AG08395 (cell line): ENCODE results near the gene MYO3B.
"Not testable (repeated sequence)": the region's sequence is repeated elsewhere in the genome, so short reads cannot be mapped to it uniquely, and the experiment has no call there.

Experiments
- DNase-seq: peaks from one replicate; pipeline ENCODE4 v3.0.0; 2012; ENCODE audit warnings: mixed read lengths, low spot score

The MYO3B gene

DNA sequence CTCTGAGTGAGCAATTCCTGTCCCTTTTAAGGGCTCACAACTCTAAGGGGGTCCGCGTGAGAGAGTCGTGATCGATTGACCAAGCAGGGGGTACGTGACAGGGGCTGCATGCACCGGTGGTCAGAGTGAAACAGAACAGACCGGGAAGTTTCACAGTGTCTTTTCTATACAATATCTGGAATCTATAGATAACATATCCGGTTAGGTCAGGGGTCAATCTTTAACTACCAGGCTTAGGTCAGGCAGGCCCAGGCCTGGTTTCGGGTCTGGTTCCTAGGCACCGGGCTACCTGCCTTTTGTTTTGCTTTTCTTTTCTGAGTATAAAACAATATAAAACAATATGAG lies 35.3 kb downstream of the MYO3B start:
- DNase-seq = not testable (repeated sequence)

DNA sequence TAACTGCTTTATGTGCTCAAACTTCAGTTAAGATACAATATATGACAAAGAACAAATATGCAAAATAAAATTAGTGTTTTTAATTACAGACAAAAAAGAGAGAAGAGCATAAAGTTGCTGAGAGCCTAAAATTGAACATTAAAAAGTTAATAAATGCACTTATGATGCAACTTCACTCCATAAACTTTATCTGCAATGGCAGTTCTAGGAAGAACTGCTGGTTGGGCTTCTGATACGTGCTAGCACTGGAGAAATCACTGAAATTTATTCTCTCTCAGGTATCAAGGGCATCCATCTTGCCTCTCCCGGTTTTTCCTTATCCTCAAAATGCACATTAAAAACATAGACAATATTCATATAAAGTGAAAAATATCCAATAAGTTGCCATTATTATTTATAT lies 35.7 kb downstream of the MYO3B start:
- no peak for DNase-seq

DNA sequence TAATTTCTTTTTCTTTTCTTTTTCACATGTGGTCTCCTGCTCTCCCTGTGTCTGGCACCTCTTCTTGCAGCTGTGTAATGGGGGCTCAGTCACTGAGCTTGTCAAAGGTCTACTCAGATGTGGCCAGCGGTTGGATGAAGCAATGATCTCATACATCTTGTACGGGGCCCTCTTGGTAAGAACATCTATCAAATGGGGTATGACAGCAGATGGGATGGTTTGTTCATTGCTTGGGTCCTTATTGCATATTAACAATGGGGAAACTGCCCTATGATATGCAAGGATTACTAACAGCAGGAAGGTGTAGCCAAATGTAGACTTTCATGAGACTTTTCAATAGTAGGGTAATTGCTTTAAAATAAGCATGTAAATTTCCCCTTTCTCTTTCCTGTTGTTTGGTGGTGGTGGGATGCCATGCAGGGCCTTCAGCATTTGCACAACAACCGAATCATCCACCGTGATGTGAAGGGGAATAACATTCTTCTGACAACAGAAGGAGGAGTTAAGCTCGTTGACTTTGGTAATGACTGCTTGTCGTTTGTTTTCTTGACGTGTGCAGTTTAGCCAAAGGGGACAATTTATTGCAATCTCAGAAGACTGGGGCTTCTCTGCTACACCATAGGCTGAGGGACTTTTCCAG lies 36.5 kb downstream of the MYO3B start:
- no peak for DNase-seq

DNA sequence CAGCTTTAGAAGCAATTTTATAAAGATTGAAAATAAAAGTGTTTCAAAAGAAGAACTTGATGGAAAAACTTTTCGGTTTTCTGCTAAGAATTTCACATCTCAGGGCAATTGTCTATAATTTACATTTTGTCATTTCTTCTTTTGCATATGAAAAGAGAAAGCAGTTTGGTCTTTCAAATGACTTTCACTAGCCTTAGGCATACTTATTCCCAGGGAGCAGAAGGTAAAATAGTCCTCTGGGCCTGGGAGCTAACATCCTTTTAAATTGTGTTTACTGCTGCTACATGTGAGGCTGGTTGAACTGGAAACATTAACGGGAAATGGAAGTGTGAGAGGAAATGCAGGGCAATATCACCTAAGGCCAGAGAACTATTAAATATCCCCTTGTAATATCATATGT lies 37.1 kb downstream of the MYO3B start:
- no peak for DNase-seq

DNA sequence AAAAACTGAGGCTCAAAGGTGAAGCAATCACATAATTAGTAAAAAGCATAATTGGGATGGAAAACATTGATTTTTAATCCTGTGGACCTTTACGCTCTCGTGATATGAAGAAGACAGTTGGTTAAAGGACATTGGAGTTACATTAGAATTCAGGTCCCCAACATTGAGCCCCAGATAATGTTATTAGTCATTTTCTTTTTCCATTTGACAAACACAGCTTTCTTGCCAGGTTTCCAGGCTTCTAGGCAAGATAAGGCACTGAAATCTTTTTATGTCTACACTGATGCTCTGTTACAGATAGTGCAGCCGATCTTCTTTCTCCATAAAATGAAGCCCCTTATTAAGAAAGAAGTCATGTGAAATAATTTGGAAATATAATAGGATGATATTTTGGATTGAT lies 38.5 kb downstream of the MYO3B start:
- no peak for DNase-seq

DNA sequence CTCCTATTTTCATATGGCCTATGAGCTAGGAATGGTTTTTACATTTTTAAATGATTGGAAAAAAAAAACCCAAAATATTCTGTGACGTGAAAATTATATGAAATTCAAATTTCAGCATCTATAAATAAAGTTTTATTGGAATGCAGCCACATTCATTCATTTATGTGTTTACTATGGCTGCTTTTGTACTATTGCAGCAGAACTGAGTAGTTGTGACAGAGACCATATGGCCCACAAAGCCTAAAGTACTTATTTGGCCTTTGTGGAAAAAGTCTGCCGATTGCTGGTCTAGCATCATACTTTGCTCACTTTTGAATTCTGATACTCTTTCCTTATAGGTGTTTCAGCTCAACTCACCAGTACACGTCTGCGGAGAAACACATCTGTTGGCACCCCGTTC lies 39.0 kb downstream of the MYO3B start:
- no peak for DNase-seq

DNA sequence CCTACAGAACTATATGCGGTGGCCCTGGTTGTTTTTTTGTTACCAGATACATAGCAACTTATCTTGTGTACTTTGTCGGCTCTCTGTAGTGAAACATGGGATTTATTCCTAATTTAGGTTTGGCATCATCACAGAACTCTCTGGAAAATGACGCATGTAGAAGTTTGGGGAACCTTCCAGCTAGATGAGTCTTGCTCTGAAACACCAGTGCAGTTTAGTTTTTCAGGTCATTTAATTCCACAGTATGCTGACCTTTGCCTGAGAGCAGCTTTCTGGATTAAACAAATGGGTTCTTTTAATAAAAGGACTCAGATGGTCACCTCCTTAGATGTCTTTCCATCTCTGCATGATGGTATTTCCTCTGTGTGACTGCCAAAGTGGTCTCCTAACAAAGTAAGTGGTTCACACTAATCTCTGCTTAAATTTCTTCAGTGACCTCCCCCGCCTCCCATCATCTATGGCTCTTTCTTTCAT lies 39.9 kb downstream of the MYO3B start:
- peak; percentile 27 for DNase-seq

DNA sequence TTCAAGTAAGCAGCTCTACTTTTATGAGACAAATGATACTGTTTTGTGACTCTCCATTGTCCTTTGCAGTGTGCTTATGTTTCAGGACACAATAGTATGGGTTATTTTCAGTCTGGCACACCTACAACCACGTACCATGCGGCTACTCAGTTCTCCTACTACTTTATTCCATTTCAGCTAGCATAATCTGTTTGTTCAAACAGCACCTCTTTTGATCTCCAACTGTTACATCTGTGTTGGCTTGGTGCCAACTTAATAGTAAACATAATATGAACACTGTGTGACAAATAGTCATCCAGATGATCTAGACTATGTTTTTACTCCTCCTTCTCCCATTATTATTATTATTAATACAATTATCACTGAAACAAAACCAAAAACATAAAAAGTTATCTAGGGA lies 40.5 kb downstream of the MYO3B start:
- no peak for DNase-seq

DNA sequence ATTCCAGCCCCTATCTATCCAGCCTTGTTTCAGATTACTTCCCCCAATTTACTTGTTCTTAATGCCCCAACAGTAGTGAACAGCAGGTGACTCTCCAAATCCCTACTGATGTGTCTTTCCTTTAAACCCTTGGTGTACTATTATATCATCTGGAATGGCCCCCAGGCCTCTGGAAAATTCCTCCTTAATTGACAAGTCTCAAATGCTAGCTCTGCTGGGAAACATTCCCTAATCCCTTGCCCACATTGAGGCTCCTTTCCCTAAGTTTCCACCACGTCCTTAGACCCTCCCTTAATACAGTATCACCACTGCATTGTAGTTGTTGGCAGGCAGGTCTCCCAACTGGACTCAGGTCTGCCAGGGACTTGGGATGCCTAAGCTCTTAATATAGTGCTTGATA lies 41.0 kb downstream of the MYO3B start:
- no peak for DNase-seq

DNA sequence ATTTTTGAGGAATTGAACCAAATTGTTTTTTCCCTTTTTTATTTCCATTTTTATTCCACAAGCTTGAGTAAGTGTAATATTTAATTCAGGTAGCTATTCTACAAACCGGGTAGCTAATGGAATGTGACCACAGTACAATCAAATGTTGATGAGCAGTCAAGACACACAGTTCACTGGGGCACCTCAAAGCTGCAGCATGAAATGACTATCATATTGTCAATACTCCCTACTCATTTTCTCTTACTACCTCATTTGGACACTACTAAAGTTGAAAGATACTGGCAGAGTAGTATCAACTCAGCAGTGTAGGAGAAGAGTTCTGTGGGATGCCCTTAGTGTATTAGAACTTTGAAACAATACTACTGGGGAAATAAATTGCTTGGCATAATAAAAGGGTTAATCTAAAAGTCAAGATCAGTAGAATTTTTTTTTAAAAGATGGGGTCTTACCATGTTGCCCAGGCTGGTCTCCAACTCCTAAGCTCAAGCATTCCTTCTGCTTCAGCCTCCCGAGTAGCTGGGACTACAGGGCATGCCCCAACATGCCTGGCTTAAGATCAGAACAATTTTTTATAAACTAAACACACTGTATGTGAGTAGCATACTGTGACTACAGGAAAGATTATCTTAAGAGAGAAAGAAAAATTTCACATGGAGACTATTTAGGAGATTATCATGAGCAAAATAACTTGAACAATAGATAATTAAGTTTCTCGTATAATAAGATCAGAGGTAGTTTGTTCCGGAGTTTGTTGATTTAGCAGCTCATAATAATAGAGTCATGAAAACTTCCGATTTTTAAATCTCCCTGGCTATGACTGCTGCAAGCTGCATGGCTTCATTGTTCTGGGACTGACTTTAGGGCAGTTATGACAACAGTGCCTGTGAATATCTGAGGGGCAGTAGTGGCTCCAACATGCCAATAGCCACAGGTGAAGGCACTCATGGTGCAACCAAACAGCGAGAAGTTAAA lies 43.7 kb downstream of the MYO3B start:
- no peak for DNase-seq

DNA sequence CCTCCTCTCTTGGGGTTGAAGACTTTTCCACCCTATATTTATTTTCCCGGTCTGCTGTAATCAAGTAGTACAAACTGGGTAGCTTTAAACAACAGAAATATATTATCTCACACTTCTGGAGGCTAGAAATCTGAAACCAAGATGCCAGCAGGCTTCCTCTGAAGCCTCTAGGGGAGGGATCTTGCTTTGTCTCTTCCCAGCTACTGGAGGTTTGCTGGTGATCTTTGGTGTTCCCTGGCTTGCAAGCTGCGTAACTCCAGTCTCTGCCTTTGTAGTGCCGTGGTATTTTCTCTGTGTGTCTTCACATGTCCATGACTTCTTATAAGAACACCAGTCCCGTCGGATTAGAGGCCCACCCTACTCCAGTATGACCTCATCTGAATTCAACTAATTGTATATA lies 44.4 kb downstream of the MYO3B start:
- no peak for DNase-seq

DNA sequence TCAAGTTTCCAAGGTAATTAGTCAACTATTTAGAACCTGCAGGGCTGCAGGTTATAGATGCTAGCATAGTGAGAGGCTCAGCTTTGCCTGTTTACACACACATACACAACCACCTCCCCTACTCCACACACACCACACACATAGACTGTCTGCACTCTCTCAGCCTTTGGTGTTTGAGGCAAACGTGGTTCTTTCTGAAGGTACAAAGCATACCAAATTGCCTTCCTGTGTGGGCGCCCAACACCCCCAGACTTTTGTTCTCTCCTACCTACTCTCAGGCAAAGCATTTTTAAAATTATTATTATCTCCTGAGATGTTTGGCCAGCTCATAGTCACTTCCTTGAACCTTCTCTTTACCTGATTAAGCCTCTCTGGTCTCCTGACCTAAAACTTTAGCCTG lies 44.9 kb downstream of the MYO3B start:
- DNase-seq = no peak

DNA sequence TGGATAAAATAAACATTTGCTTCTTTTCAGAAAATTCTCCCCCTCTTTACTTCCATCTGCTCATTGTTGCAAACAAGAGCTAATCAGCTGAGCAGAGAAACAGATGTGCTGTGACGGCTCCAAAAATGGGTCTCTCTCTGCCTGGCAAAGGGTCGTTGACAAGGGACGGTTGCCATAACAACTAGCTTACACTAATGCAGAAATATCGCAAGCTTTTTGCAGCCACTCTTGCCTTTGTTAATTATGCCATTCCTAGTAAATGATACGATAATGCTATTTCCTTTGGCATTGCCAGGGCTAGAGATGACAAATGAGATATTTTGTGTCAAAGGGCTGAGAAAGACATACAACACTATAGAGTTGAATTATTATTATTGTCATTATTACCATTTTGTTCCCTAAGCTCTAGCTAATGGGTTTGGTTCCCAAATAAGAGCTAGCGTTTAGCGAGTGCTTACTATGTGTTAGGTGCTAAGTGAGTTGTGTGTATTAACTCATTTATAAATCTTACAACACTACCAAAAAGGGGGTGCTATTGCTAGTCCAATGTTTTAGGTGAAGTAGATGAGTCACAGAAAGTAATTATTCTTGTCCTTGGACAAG lies 46.8 kb downstream of the MYO3B start:
- no peak for DNase-seq

DNA sequence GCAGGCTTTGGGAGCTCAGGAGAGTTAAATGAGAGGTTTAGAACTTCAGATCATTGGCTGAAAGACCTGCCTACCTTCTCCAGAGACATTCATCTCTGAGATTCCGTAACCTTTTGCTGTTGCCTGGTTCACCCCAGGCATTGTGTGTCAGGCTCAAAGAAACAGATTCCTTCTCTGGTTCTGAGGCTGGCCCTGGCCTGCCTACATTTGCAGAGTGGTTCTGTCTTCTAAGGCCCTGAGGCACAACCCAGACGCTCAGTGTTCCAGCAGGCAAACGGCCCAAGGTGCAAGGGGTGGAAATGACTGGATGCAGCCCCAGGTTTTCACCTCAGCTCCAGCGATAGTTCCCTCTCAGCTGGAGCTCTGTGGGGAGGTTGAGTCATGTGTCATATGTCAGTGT lies 48.3 kb downstream of the MYO3B start:
- DNase-seq = no peak

DNA sequence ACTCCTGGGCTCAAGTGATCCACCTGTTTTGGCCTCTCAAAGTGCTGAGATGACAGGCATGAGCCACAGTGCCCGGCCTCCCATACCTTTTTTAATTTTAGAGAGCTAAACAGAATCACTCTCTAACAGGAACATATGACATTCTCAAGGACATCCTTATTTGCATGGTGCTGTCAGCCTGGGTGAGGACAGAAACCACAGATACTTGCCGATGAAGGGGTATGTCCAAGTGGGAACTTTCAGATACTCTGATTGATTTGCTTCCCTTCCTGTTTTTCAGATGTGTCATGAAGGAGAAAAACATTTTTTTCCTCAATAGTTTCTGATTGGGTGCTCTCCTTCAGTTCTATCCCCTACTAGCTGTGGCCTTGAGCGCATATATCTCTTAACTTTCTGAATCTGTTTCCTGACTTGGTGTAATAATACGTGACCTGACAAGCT lies 49.6 kb downstream of the MYO3B start:
- DNase-seq = no peak

DNA sequence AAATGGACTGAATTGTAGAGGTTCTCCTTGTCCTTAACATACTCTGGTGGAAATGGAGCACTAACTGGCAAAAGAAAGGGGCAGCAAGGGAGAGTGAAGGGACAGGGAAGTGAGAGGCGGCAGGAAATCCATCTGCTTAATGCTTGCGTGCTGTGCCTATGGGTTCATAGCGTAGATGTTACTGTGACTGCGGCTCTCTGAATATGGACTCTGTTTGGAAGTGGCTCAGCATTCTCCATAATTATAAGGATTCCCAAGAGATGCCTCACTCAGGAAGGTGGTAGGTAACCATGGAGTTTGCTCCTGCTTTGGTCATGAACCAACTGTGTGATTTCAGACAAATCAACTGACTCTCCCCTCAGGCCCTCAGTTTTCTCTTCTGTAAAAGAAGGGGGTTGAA lies 50.0 kb downstream of the MYO3B start:
- no peak for DNase-seq

DNA sequence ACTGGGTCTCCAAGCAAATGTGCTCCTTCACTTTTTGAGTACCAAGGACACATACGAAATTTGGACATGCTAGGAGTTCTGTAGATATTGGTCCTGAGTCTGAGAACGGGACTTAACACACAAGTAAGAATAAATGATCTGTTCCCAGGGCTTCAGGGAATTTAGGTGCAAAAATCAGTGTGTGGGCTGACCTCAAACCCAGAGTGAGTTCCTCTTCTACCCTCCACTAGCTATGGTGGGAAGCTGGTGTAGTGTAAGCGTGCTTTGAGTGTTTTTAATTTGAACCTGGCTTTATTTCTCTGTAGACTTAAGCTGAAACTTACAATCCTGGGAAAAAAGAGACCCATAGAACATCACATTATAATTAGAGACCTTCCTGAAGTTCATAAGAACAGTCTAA lies 50.5 kb downstream of the MYO3B start:
- DNase-seq = no peak

DNA sequence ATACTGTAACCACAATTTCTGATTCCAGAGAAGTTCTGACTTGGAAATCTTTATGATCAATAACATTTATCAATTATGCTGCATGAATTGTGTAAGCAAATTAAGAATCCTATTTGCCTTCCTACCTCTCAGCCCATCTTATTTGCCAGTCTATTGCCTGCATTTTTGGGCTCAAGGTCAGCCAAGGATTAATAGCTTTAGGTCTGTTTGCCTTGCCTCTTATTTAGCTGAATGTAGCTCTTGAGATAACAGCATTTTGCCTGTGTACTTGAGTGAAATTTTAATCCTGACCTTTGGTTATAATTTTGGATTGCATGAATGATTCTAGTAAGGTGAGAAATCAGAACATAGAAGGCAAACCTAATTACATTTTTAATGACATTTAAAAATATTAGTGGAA lies 51.2 kb downstream of the MYO3B start:
- no peak for DNase-seq

DNA sequence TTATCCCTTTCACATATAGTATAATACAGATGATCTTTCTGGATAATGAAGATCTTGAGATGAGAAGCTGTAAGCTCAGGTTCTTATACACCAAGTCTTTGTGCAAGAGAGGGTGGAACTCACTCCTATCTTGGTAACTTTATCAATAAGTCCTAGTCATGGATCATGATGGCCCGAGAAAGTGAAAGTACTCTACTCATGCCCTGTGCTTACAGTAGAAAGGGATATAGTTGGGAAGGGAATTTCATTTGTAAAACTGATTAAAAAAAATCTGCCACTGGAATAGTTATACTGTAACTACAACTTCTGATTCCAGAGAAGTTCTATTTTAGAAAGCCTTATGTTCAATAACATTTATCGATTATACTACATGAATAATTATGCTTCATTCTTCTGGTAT lies 51.8 kb downstream of the MYO3B start:
- no peak for DNase-seq

DNA sequence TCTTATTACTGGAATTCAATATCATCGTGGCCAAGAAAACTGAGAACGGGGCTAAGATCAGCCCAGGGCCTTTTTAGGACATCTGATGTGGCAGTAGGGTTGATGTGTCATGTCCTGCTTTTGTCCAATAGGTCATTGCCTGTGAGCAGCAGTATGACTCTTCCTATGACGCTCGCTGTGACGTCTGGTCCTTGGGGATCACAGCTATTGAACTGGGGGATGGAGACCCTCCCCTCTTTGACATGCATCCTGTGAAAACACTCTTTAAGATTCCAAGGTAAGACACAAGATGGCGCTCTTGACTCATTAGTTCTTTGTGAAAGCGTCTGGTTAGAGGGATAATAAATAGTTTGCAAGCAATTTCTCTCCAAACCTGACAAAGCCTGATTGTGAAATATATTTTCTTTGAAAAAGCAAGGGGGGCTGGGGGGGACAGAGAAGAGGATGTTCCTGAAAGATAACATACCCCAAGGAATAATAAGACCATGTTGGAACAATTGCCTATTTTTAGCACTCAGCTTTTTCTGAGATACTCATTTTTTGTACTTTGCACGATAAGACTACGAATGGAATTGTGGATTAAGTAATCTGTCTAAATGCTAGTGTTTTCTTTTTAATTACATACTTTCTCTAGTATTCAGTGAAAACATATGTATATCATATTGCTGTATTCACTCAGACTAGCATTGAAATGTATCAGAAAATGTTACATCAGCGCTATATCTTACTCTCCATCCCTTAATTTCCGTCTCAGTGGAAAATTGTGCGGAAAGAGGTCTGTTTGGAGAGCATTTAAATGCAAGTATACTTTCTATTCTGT lies 58.1 kb downstream of the MYO3B start:
- peak; percentile 48 for DNase-seq

DNA sequence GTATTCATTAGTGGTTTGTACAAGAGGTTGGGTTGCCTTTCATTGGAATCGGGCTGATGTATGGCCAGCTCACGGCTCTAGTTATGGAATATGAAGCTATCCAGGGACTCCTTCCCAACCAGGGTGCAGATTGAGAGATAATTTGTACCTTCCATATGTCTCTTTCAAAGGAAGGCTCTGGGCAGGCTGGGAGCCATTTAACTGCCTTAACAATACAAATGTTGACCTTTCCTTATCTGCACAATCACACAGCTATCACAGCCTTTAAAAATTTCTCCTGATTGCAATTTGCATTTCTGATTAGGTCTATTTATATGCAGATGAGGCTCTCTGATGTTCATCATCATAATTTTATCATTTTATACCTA lies 58.7 kb downstream of the MYO3B start:
- no peak for DNase-seq

DNA sequence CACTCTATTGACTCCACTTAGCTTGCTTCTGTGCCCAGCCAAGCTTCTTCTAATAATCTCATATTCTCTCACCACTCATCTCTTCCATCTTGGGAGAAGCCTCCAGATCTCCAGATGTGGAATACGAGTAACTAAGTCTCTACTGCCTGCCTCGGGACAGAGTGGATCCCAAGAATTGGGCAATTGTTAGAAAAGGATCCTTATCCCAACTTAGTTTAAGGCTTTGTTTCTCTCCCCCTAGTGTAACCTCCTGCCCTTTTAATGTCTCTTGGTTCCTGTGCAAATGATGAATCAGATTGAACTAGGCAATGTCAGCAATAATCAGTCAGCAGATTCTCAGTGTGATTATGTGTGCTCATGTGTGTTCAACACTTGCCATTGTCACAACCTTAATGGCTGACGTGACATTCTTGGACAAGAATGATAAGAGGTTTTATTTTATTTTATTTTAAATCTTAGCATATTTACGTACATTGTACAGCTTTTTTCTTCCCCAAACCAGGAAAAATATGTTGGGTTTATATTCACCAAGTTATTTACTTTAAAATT lies 59.7 kb downstream of the MYO3B start:
- DNase-seq = no peak
